Fibroblast of the aortic adventitia (primary cell): ENCODE data around the gene HEY2. TPM values are rescaled to one million over a fixed set of nuclear protein-coding genes. Genes with fewer than 3 reads are reported as not detected.

ENCODE experiments used
- DNase-seq: peaks from one replicate; pipeline ENCODE4 v3.0.0-alpha.2; 2010; ENCODE audit warnings: low read depth
- H3K4me3 ChIP-seq: 2 replicates; pipeline ENCODE4 v1.5.1; 2011; ENCODE audit warnings: low read depth, mild to moderate bottlenecking, control low read depth, low read length, moderate library complexity
- CTCF ChIP-seq: IDR thresholded peaks from 2 replicates; pipeline ENCODE4 v1.5.1; 2011; ENCODE audit warnings: mild to moderate bottlenecking, low read length, control low read depth, inconsistent platforms; ENCODE audit not compliant: insufficient read depth
- total RNA-seq: library from RNA; depleted of rRNA; stranded (reverse); fragments of >200 nt; gene quantifications from 2 replicates; pipeline ENCODE4 v1.2.3, GENCODE V29; 2012; ENCODE audit warnings: low replicate concordance

The HEY2 gene
- total RNA-seq, 1 donor = 0.09 TPM

- no peak for TF ChIP-seq CTCF
- DNase-seq = no peak
Measured at GRCh38 chr6:125791820-125792165, 42.4 kb downstream of the HEY2 start.

GRCh38 chr6:125792172-125792571 is 42.7 kb downstream of the HEY2 start:
- H3K4me3 ChIP-seq = peak overlapping the region; percentile 77
- no peak for TF ChIP-seq CTCF

More at GRCh38 chr6:125791820-125792165, 42.4 kb downstream of the HEY2 start:
- peak overlapping the region; percentile 77 for H3K4me3 ChIP-seq

GRCh38 chr6:125792680-125793079 is 43.2 kb downstream of the HEY2 start:
- peak overlapping the region; percentile 77 for H3K4me3 ChIP-seq
- DNase-seq = peak; percentile 74
- TF ChIP-seq CTCF = no peak

More at GRCh38 chr6:125792172-125792571, 42.7 kb downstream of the HEY2 start:
- DNase-seq = peak; percentile 43

GRCh38 chr6:125793280-125793679 is 43.8 kb downstream of the HEY2 start:
- H3K4me3 ChIP-seq = peak overlapping the region; percentile 77
- TF ChIP-seq CTCF = no peak
- DNase-seq = peak; percentile 62

GRCh38 chr6:125793863-125794262 is 44.4 kb downstream of the HEY2 start:
- peak overlapping the region; percentile 77 for H3K4me3 ChIP-seq
- no peak for TF ChIP-seq CTCF
- DNase-seq = peak; percentile 49

GRCh38 chr6:125794342-125795137 is 45.1 kb downstream of the HEY2 start:
- no peak for TF ChIP-seq CTCF
- H3K4me3 ChIP-seq = peak overlapping the region; percentile 77
- peak; percentile 67 for DNase-seq
